Bronchial epithelial cell (primary cell): ENCODE measurements around the gene MAN1C1. TPM values are rescaled to one million over a fixed set of nuclear protein-coding genes. Genes with fewer than 3 reads are reported as not detected.
"Not testable (repeated sequence)": the region's sequence is repeated elsewhere in the genome, so short reads cannot be mapped to it uniquely, and the experiment has no call there.

Source experiments
- DNase-seq: peaks from one replicate; pipeline ENCODE4 v3.0.0-alpha.2; 2010; ENCODE audit warnings: low read depth
- FAIRE-seq: peaks from 2 replicates; lab custom pipeline; 2011; peaks lifted over from hg19 to GRCh38; lab: Jason Lieb, UNC
- H3K27me3 ChIP-seq: 2 replicates; pipeline ENCODE4 v1.5.1; 2011; ENCODE audit warnings: low read length; ENCODE audit not compliant: control insufficient read depth, insufficient read depth
- H3K36me3 ChIP-seq: 2 replicates; pipeline ENCODE4 v1.5.1; 2011; ENCODE audit warnings: low read length; ENCODE audit not compliant: control insufficient read depth, insufficient read depth
- H3K4me3 ChIP-seq: 2 replicates; pipeline ENCODE4 v1.5.1; 2011; ENCODE audit warnings: mild to moderate bottlenecking, low read depth, low read length, control low read depth
- CTCF ChIP-seq: IDR thresholded peaks from 2 replicates; pipeline ENCODE4 v1.5.1; 2011; ENCODE audit warnings: mild to moderate bottlenecking, moderate library complexity, low read length, control low read depth, inconsistent platforms; ENCODE audit not compliant: insufficient read depth, severe bottlenecking
- total RNA-seq: library from RNA; depleted of rRNA; stranded (reverse); fragments of >200 nt; gene quantifications from 2 replicates; pipeline ENCODE4 v1.2.1, GENCODE V29; 2014

MAN1C1 gene
- total RNA-seq, 1 donor from 2014 or later, result under 0.01 TPM

GRCh38 chr1:25580927-25581326, 35.7 kb upstream of the MAN1C1 start:
- DNase-seq (no peak), FAIRE-seq (peak; percentile 7)
- H3K36me3 ChIP-seq, result no peaks in the 10 kb centered on the region
- no peak overlapping the region for H3K4me3 ChIP-seq
- no peak for TF ChIP-seq CTCF
- H3K27me3 ChIP-seq, result no peaks in the 10 kb centered on the region

DNA sequence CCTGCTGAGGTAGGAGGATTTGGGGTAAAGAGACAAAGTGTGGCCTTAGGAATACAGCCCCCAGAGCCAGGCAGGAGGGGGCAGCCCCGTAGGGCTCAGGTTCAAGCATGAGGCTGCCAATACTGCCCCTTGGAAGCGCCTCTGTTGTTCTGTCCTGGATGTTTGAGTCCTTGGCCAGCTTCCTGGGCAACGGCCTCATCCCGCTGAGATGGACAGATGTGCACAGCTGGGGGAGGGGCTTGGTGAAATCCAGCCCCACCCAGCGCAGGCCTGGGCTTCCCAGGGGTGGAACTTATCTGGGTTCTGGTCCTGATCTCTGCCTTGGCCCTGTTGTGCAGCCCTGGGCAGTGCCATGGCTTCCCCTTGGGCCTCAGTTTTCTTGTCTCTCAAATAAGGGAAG, 34.8 kb upstream of the MAN1C1 start:
- no peak for TF ChIP-seq CTCF
- Histone ChIP-seq H3K27me3 (no peaks in the 10 kb centered on the region), H3K4me3 (no peak overlapping the region), H3K36me3 (no peaks in the 10 kb centered on the region)
- DNase-seq (no peak), FAIRE-seq (no peak)

GRCh38 chr1:25583519-25584370, 32.8 kb upstream of the MAN1C1 start:
- no peak for DNase-seq
- TF ChIP-seq CTCF, result no peak
- H3K27me3 ChIP-seq, result no peaks in the 10 kb centered on the region
- no peaks in the 10 kb centered on the region for H3K36me3 ChIP-seq
- FAIRE-seq, result no peak
- H3K4me3 ChIP-seq, result no peak overlapping the region

GRCh38 chr1:25586181-25586588, 30.4 kb upstream of the MAN1C1 start:
- DNase-seq, result no peak
- Histone ChIP-seq H3K36me3 (no peaks in the 10 kb centered on the region), H3K27me3 (no peaks in the 10 kb centered on the region), H3K4me3 (no peak overlapping the region)
- peak; percentile 84 for FAIRE-seq
- no peak for TF ChIP-seq CTCF

DNA sequence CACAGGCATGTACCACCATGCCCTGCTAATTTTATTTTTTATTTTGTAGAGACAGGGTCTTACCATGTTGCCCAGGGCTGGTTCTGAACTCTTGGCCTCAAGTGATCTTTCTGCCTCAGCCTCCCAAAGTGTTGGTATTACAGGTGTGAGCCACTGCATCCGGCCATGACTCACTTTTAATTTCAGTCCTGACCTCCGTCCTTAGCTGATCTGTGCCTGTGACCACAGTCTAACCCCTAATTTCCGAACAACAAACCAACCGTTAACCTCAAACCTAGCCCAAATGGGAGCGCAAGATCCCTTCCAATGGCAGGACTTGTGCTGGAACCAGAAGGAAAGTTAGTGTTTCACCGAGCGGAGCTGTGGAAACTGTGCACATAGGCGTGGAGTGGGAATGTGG, 29.3 kb upstream of the MAN1C1 start:
- Histone ChIP-seq H3K4me3 (no peak overlapping the region), H3K36me3 (no peaks in the 10 kb centered on the region), H3K27me3 (no peaks in the 10 kb centered on the region)
- FAIRE-seq (no peak), DNase-seq (no peak)
- no peak for TF ChIP-seq CTCF

GRCh38 chr1:25588224-25588623, 28.4 kb upstream of the MAN1C1 start:
- FAIRE-seq, H3K27me3 ChIP-seq, DNase-seq, H3K36me3 ChIP-seq, H3K4me3 ChIP-seq: not testable (repeated sequence)

DNA sequence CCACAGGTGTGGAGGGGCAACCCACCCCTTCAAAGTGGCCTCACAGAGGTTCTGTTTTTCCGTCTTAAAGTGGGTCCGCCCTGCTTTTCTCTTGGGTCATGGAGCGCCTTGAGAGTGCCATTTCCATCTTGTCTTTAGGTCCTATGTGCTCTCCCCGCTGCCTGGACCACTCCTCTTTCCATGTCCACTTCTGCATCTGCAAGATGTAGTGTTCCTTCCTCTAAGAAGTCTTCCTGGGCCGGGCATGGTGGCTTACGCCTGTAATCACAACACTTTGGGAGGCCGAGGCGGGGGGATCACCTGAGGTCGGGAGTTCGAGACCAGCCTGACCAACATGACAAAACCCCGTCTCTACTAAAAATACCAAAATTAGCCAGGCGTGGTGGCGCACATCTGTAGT, 27.8 kb upstream of the MAN1C1 start:
- DNase-seq, H3K27me3 ChIP-seq, H3K4me3 ChIP-seq, FAIRE-seq, H3K36me3 ChIP-seq: not testable (repeated sequence)
